ENCODE results near the gene TC2N.

- TF ChIP-seq POLR2AphosphoS5 (IDR thresholded peaks at IDR 0.05; ENCODE audit: borderline replicate concordance, low read depth, low read length) (no peak), FOXP2 (optimal IDR thresholded peaks at IDR 0.05; ENCODE audit: control extremely low read depth, extremely low read length, insufficient read depth) (no peak), EZH2 (IDR thresholded peaks at IDR 0.05) (no peak)
Observed at GRCh38 chr14:91872011-91872501, 4.7 kb upstream of the TC2N start.

Data from SK-N-MC (cell line).